T-helper 9 cell (primary cell): Measurements from ENCODE around the gene TDRD9.

Experiments used
- DNase-seq: peaks from one replicate; pipeline ENCODE4 v3.0.0-alpha.2; 2020

Gene TDRD9

GRCh38 chr14:104095426-104096310, 167.4 kb downstream of the TDRD9 start:
- DNase-seq = no peak

- no peak for DNase-seq
Observed at GRCh38 chr14:104096318-104096717, 168.1 kb downstream of the TDRD9 start.

GRCh38 chr14:104096751-104097700, 168.8 kb downstream of the TDRD9 start:
- no peak for DNase-seq

GRCh38 chr14:104098272-104099095, 170.2 kb downstream of the TDRD9 start:
- DNase-seq = no peak

- no peak for DNase-seq
Observed at GRCh38 chr14:104099096-104100041, 171.1 kb downstream of the TDRD9 start.

GRCh38 chr14:104100171-104101085, 172.2 kb downstream of the TDRD9 start:
- no peak for DNase-seq

GRCh38 chr14:104101086-104101621, 172.9 kb downstream of the TDRD9 start:
- no peak for DNase-seq

GRCh38 chr14:104101651-104102281, 173.5 kb downstream of the TDRD9 start:
- DNase-seq = no peak
